GM19328 (cell line): ENCODE data around the gene CCDC24.

Source experiments
- ATAC-seq: cut with Tn5 transposase; IDR thresholded peaks from one replicate; pipeline ENCODE4 v1.9.1; 2021; ENCODE audit warnings: mild to moderate bottlenecking, moderate library complexity; ENCODE audit not compliant: unreplicated experiment

The CCDC24 gene

GRCh38 chr1:44021156-44021555 is 29.8 kb downstream of the CCDC24 start:
- no peak for ATAC-seq

- ATAC-seq = no peak
Observed at GRCh38 chr1:44021581-44022321, 30.4 kb downstream of the CCDC24 start.

- no peak for ATAC-seq
Observed at GRCh38 chr1:44024031-44024902, 32.9 kb downstream of the CCDC24 start.

GRCh38 chr1:44024903-44025525 is 33.6 kb downstream of the CCDC24 start:
- no peak for ATAC-seq

- no peak for ATAC-seq
Observed at GRCh38 chr1:44025816-44026215, 34.4 kb downstream of the CCDC24 start.

- ATAC-seq = no peak
Observed at GRCh38 chr1:44027320-44027719, 35.9 kb downstream of the CCDC24 start.

GRCh38 chr1:44029260-44029910 is 38.0 kb downstream of the CCDC24 start:
- ATAC-seq = no peak

- ATAC-seq = peak; percentile 90
Observed at GRCh38 chr1:44029911-44030604, 38.7 kb downstream of the CCDC24 start.

- peak; percentile 15 for ATAC-seq
Observed at GRCh38 chr1:44030605-44031251, 39.3 kb downstream of the CCDC24 start.

- ATAC-seq = no peak
Observed at GRCh38 chr1:44031252-44032169, 40.1 kb downstream of the CCDC24 start, which contains the start of gene SLC6A9. Gene SLC6A9 (minus strand): TSS chr1:44031462. CDS start chr1:44024277, 7,185 bp downstream.

GRCh38 chr1:44032170-44032790 is 40.9 kb downstream of the CCDC24 start:
- no peak for ATAC-seq

- ATAC-seq = no peak
Observed at GRCh38 chr1:44033041-44033575, 41.7 kb downstream of the CCDC24 start.

GRCh38 chr1:44033756-44034155 is 42.4 kb downstream of the CCDC24 start:
- no peak for ATAC-seq

- ATAC-seq = no peak
Observed at GRCh38 chr1:44034423-44034822, 43.0 kb downstream of the CCDC24 start.

- no peak for ATAC-seq
Observed at GRCh38 chr1:44034976-44035716, 43.7 kb downstream of the CCDC24 start.

- ATAC-seq = no peak
Observed at GRCh38 chr1:44035726-44036408, 44.5 kb downstream of the CCDC24 start.
